Measurements from ENCODE around the gene SP8.

Gene SP8

GRCh38 chr7:20793694-20794394, 7.2 kb upstream of the SP8 start:
- DNase-seq: no peak

DNA sequence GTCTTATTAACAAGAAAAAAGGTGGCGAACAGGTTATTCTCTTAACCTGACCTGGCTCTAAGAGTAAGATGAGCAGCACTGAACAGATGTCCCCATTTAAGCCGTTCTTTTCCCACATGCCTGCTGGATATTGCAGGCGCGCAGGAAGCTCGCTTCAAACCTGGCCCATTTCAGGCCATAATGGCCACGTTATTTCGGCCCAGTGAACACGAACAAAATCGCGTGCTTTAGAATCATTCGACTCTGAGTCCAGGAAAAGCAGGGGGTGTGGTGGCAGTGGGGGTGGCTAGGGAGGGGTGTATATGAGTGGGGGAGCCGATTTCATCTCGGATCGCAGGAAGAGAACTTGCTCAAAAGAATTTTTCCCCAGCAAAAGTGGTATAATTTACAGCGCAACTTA, 6.6 kb upstream of the SP8 start:
- no peak for DNase-seq

GRCh38 chr7:20791538-20792434, 5.1 kb upstream of the SP8 start:
- no peak for DNase-seq

DNA sequence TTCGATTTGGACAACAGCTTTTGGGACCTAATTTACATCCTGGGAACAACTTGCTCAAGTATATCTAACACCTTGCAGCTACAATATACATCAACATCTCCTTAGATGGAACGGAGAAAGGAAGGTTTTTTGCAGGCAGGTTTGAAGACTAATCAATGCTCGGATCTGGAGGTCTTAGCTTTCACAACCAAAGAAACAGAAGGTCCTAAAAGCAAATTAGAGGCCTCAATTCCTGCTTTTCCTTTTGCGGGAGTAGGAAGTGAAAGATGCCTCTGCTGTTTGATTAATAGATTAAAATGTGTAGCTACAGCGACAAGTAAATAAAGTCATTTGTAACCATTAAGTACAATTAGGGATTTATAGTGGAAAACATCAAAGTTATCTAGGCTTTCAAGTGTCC, 3.7 kb upstream of the SP8 start:
- no peak for DNase-seq

- no peak for DNase-seq
Observed at GRCh38 chr7:20788420-20788990, 1.8 kb upstream of the SP8 start.

DNA sequence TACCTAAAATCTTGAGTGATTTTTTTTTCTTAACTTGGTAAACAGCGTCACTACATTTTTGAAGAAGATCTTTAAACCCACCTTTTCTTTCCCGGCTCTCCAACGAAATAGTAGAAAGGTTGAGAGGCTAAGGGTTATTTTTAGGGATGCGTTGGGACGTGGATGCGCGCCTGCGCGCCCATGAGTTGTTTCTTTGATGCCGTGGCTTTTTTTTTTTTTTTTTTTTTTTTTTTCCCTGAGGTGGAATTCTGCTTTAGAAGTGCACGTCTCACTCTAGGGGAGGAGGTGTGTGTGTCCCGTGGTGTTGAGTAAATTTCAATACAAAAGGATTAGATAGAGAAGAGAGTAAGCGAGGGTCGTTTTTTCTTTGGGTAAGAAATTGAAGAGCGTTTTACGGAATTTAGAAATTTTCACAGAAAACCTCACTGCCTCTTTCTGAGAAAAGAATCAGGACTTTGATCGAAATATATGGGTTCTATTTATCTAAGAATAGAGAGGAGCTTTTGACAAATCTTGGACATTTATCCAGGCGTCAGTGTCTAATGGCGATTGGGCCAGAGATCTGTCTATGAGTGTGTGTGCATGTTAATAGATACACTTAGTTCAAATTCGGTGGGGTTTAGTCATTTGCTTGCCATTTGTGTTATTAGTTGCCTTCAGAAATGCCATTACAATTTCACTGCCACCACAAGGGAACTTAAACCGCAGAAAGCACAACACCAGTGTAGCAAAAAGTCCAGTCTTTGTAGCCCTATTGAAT, 1.2 kb upstream of the SP8 start:
- no peak for DNase-seq

DNA sequence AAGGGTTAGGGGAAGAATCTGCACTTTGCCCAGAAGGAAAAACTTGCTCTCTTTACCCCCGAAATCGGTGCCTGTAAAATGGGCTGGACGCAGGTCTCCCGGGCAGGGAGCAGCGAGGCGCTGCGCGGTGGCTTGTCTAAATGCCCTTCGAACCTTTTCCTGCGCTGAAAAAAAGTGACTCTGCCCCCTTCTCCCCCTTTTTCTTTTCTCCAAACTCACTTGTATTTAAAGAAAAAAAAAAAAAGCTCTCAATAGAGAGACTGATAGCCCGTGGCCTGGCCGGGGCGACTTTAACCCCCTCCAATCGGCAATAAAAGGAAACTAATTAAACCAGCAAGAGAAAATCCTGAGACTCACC, 286 bp downstream of the SP8 start:
- no peak for DNase-seq

DNA sequence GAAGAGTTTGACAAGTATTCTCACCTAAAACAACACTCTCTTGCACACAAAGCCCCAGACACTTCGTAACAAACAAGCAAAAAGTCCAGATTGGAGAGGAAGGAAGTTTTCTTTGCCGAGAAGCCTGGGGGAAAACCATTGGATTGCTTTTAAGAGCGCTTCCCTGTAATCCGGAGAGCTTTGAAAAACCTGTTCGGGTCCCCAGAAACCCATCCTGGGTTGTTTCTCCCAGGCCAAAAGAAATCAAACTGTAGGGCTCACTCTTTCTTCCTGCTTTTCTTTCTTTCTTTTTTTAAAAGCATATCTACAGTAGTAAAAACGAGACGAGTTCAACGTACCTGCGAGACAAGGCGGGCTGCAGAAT, 655 bp downstream of the SP8 start:
- DNase-seq: no peak

GRCh38 chr7:20785157-20786048, 1.3 kb downstream of the SP8 start:
- DNase-seq: no peak

GRCh38 chr7:20784388-20785156, 2.1 kb downstream of the SP8 start:
- no peak for DNase-seq

DNA sequence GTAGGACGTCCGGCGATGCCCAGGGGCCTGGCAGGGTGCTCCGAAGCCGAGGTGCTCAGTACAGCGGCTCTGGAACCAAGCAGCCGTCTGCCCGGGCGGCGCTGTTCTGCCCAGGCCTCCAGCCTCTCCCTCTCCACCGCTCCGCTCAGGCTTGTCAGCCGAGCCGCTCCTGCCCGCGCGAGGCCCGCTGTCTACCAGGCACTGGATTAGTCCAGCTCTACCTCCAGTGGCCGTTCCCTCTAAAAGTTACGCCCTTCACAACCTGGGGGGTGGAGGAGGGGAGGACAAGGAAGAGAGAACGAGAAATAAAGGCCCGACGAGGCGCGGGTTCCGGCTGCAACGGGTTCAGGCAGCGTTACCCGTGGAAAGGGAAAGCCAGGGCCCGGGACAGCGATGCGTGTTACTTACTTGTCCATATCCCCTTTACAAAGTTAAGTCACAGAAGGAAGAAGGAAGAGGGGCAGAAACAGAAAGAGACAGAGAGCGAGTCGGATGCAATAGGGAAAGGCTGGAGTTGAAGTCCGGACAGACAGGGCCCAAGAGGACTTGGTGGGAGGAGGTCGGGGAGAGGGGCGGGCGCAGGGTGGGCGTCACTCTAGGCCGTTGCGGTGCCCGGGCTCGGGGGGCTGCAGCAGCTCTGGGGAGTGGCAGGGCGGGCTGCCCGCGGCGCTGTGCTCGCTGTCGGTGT, 2.8 kb downstream of the SP8 start:
- no peak for DNase-seq

DNA sequence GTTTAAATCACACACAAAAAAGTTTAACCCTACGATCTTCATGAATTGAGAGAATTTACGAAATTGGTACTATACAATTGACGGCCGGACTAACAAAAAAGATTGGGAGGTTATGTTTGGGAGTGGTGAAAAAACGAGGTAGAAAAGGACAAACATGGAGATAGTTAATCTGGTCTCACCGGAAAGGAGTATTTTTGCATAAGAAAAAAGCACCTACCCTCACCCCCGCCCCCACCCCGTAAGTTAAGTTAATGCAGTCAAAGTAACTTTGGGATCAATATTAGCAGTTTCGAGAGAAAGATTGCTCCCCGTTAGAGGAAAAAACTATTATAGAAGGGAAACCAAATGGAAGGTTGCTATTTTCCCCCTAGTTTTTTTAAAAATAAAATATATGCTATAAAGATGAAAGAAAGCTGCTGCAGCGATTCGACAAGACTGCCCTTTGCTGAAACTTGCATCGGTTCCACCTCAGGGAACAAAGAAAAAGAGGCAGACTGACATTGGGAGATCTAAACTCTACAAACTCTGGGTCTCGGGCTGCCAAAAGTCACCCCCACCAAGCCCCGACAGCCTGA, 3.5 kb downstream of the SP8 start:
- DNase-seq: no peak

DNA sequence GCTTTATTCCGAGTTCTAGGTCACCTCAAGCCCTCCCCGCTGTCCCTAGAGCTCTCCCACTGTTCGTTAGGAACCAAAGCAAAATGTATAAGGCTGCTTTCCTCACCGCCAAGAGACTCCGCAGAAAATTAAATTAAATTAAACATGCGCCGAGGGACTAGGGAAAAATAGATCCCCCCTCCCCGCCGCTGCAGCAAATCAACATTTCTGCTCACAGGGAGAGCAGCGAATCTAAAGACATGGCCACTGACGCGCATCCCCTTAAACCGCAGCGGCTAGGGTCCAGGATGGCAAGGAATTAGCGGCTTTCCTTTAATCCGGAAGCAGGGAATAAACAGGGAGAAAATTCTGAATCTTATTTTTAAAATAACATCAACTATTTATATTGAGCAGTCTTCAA, 7.6 kb downstream of the SP8 start:
- DNase-seq: no peak

GRCh38 chr7:20778063-20778721, 8.5 kb downstream of the SP8 start:
- DNase-seq: no peak

- no peak for DNase-seq
Observed at GRCh38 chr7:20777377-20778062, 9.2 kb downstream of the SP8 start.

- no peak for DNase-seq
Observed at GRCh38 chr7:20776942-20777341, 9.7 kb downstream of the SP8 start.

- no peak for DNase-seq
Observed at GRCh38 chr7:20776214-20776911, 10.3 kb downstream of the SP8 start.

DNA sequence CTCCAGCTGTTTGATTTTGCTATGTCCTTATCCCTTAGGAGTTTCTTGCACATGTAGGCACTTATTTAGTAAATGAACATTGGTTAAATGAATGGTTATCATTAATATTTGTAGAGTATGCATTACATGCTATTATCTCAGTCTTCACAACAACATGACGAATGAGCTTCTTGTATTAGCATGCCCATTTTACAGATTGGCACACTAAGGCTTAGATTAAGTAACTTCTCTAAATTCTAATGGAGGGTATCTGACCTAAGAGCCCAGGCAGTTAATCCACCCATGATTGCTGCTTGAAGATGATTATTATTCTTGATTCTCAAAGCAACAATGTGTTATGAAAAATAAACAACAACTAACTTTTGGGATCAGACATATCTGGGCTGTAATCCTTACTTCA, 32.7 kb downstream of the SP8 start:
- no peak for DNase-seq

DNA sequence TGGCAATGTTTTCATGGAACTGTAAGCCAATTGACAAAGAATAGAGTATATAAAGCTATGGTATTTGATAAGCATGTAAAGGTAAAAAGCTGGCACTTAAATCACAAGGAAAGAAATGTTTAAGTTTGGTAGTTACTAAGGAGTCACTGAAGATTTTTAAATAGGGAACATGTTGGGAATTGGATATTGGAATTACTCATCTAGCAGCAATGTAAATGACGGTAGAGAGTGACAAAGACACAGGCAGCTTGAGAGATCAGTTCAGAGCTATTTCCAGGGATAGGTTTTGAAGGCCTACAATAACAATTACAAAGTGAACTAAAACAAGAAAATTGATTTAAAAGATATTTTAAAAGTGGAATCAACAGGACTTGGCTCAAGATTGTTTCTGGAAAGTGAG, 36.8 kb downstream of the SP8 start:
- DNase-seq: no peak
